Breast epithelium (tissue), 4 donors: ENCODE measurements around the gene MANEA. TPM values are rescaled to one million over a fixed set of nuclear protein-coding genes. Genes with fewer than 3 reads are reported as not detected.

Experiments used
- DNase-seq, 2 donors: peaks; one replicate each; pipeline ENCODE4 v3.0.0-alpha.2; 2019; ENCODE audit warnings: low spot score in 2 of 2
- H3K27ac ChIP-seq, 2 donors: fragments of 200-600 bp; sonication (generic) in 1 of 2; one replicate each; pipeline ENCODE4 v1.5.1; 2016 to 2019; ENCODE audit warnings: mild to moderate bottlenecking in 1 of 2
- H3K27me3 ChIP-seq, 2 donors: fragments of 200-600 bp; sonication (generic) in 1 of 2; one replicate each; pipeline versions ENCODE4 v1.5.1 to v1.6.0; 2017 to 2019; ENCODE audit warnings: control low read depth in 1 of 2, mild to moderate bottlenecking in 1 of 2
- H3K36me3 ChIP-seq: fragments of 200-600 bp; one replicate; pipeline ENCODE4 v1.5.1; 2019
- H3K4me1 ChIP-seq, 2 donors: fragments of 200-600 bp; sonication (generic); one replicate each; pipeline ENCODE4 v1.5.1; 2016 to 2019; ENCODE audit warnings: control low read depth in 1 of 2
- H3K4me3 ChIP-seq, 3 donors: fragments of 200-600 bp; sonication (generic); 1 replicate in 2 of 3; 2 replicates in 1 of 3; pipeline ENCODE4 v1.5.1; 2016 to 2019; ENCODE audit warnings: mild to moderate bottlenecking in 3 of 3, moderate library complexity in 2 of 3
- H3K9me3 ChIP-seq, 2 donors: fragments of 200-600 bp; sonication (generic) in 1 of 2; one replicate each; pipeline ENCODE4 v1.5.1; 2016 to 2019; ENCODE audit warnings: control low read depth in 1 of 2
- POLR2A ChIP-seq: fragments of 450-650 bp; IDR thresholded peaks from one replicate; pipeline ENCODE4 v1.6.1; 2016; ENCODE audit warnings: antibody characterized with exemption, mild to moderate bottlenecking, moderate library complexity
- POLR2AphosphoS5 ChIP-seq, 3 donors: sonication (generic); formaldehyde crosslinking; IDR thresholded peaks; one replicate each; pipeline ENCODE4 v1.6.1; 2017; ENCODE audit warnings: antibody characterized with exemption in 3 of 3
- intact Hi-C: fragments of 100-400 bp; cut with DNase I; formaldehyde crosslinking; loops from one replicate; pipeline ENCODE4 v1.15.1; 2023; ENCODE audit warnings: low total_unique reads
- total RNA-seq, 3 donors: library from RNA; depleted of rRNA; stranded (reverse); fragments of >200 nt; gene quantifications; one replicate each; pipeline ENCODE4 v1.1.0, GENCODE V29; 2016
- TF ChIP-seq, protein P1 (sequence below), 3 donors: fragments of 450-650 bp; IDR thresholded peaks; one replicate each; pipeline ENCODE4 v1.5.1; 2016 to 2017; ENCODE audit warnings: antibody characterized with exemption in 3 of 3, mild to moderate bottlenecking in 3 of 3, moderate library complexity in 3 of 3

MANEA gene
- total RNA-seq, 3 donors from 2014 or later = 12.1 to 21.8 (median 14.7) TPM

DNA sequence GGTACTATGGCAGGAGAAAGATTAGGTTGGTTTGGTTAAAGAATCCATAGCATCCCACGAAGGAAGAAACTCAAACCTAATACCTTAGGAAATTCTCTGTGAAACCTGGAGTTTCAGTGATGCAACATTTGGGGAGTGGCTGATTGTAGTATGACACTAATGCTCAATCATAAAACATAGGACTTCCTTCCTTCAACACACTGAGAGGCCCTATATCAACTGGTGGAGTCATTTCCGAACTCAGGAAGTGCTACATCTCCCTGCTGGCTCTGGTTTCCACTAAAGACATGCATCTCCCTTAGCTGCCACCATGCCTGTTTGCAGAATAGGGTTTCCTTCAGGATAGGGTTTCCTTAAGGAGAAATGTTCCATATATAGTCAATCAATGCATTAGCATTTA, 5.2 kb upstream of the MANEA start:
- Histone ChIP-seq H3K9me3 (no peaks in the 10 kb centered on the region), H3K27ac (no peak overlapping the region), H3K4me1 (peaks cover 0 to 11% of the 10 kb centered on the region in 2 donors), H3K4me3 (no peak overlapping the region), H3K36me3 (no peaks in the 10 kb centered on the region), H3K27me3 (no peaks in the 10 kb centered on the region)
- TF ChIP-seq, protein P1, sequence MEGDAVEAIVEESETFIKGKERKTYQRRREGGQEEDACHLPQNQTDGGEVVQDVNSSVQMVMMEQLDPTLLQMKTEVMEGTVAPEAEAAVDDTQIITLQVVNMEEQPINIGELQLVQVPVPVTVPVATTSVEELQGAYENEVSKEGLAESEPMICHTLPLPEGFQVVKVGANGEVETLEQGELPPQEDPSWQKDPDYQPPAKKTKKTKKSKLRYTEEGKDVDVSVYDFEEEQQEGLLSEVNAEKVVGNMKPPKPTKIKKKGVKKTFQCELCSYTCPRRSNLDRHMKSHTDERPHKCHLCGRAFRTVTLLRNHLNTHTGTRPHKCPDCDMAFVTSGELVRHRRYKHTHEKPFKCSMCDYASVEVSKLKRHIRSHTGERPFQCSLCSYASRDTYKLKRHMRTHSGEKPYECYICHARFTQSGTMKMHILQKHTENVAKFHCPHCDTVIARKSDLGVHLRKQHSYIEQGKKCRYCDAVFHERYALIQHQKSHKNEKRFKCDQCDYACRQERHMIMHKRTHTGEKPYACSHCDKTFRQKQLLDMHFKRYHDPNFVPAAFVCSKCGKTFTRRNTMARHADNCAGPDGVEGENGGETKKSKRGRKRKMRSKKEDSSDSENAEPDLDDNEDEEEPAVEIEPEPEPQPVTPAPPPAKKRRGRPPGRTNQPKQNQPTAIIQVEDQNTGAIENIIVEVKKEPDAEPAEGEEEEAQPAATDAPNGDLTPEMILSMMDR (IDR thresholded peaks at IDR 0.05) = no peak
- TF ChIP-seq POLR2A = no peak
- no peak for TF ChIP-seq POLR2AphosphoS5 (IDR thresholded peaks at IDR 0.05)
- intact Hi-C loops = no loop called here
- no peak for DNase-seq

DNA sequence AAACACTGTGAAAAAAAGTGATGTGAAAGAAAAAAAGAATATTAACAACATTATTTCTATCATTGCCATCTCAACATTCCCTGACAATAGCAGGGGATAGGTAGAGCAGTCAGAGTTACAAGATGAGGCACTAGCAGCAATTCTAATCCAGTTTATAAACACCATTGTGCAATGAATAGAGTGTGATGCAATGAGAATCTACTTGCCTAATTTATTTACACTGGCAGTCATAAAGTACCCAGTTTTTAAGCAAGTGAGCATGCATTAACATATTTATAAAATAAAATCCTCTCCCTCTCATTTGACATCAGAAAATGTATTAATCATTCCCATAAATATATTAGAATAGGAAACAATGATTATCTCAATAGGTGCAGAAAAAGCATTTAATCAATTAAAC, 2.5 kb upstream of the MANEA start:
- no peaks in the 10 kb centered on the region for H3K27me3 ChIP-seq
- peaks cover 0 to 11% of the 10 kb centered on the region in 2 donors for H3K4me1 ChIP-seq
- no peak overlapping the region for H3K27ac ChIP-seq
- H3K9me3 ChIP-seq = no peaks in the 10 kb centered on the region
- no peak for DNase-seq
- intact Hi-C loops = no loop called here
- peak overlapping the region in 1 of 3 donors; percentile 32 for H3K4me3 ChIP-seq
- TF ChIP-seq POLR2AphosphoS5 (IDR thresholded peaks at IDR 0.05) = no peak
- TF ChIP-seq POLR2A = no peak
- TF ChIP-seq, protein P1 (IDR thresholded peaks at IDR 0.05) = no peak
- no peaks in the 10 kb centered on the region for H3K36me3 ChIP-seq

DNA sequence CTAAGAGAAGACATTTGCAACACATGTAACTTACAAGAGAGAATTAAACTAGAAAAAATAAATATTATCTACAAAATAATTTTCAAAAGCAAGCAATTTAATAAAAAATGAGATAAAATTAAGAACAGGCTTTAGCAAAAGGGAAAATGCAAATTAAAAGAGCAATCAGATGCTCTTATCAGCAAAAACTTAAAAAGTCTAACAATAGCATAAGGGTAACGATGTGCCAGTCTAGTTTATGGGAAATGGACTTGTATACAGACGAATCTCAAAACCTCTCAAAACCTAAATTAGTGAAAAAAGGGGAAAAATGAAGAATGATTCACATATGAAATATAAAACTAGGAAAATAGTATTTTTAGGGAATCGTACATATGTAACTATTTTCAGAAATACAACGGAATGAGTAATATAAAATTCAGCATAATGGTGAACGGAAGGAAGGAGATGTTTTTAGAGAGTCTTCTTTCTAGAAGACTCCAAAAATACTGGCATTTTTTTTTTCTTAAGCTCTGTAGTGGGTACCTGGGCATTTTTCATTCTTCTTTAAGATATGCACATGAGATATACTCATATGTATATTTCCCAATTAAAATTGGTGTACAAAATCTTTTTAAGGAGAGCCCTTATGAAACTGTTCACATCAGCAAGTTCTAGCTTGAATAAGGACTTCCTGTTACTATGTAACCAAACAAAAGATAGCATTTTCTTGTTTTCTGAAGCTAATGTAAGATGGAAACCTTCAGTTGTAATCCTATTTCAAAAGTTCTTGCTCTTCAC, 927 bp upstream of the MANEA start:
- TF ChIP-seq POLR2AphosphoS5 (IDR thresholded peaks at IDR 0.05) (no peak), POLR2A (no peak)
- TF ChIP-seq, protein P1 (IDR thresholded peaks at IDR 0.05) = no peak
- peak overlapping the region; percentile 65 to 84 (median 81) for H3K4me3 ChIP-seq
- H3K4me1 ChIP-seq = peaks cover 0 to 11% of the 10 kb centered on the region in 2 donors
- peak overlapping the region; percentile 94 to 95 for H3K27ac ChIP-seq
- H3K27me3 ChIP-seq = no peaks in the 10 kb centered on the region
- H3K36me3 ChIP-seq = no peaks in the 10 kb centered on the region
- intact Hi-C loops = no loop called here
- no peak for DNase-seq
- no peaks in the 10 kb centered on the region for H3K9me3 ChIP-seq

DNA sequence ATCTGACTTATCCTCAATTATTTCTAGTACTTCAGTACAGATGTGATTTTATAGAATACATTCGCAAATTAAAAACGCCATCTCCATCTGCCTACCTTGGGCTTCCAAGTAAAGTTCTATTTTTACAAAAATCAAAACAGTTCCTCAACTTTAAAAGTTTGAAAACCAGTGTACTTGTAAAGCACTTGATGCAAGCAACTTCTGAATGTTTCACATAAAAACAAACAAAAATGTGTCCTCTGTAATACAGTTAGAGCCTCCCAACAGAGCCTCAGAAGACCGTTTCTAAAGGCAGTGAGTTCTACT, 384 bp upstream of the MANEA start:
- TF ChIP-seq, protein P1 (IDR thresholded peaks at IDR 0.05) = no peak
- TF ChIP-seq POLR2AphosphoS5 (IDR thresholded peaks at IDR 0.05) (no peak), POLR2A (no peak)
- H3K9me3 ChIP-seq = no peaks in the 10 kb centered on the region
- H3K4me3 ChIP-seq = peak overlapping the region; percentile 65 to 84 (median 81)
- intact Hi-C loops = no loop called here
- H3K27me3 ChIP-seq = no peaks in the 10 kb centered on the region
- H3K36me3 ChIP-seq = no peaks in the 10 kb centered on the region
- peak overlapping the region; percentile 94 to 95 for H3K27ac ChIP-seq
- H3K4me1 ChIP-seq = peaks cover 0 to 11% of the 10 kb centered on the region in 2 donors
- DNase-seq = no peak

DNA sequence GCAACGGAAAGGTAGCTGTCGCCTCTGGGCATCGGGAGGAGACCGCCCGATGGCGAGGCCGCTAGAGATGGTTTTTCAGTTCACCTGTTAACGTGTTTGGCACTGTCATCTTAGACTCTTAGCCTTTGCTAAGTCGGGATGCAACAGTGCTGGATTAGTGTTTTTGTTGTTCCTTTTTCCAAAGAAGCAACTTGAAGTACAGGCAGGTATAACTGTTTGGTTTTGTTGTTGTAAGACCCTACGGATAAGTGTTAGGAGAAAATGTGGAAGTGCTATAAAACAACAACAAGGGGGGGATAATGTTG, 723 bp downstream of the MANEA start:
- Histone ChIP-seq H3K27me3 (no peaks in the 10 kb centered on the region), H3K9me3 (no peaks in the 10 kb centered on the region), H3K4me1 (peaks cover 0 to 11% of the 10 kb centered on the region in 2 donors), H3K36me3 (no peaks in the 10 kb centered on the region), H3K27ac (peak overlapping the region; percentile 94 to 95), H3K4me3 (peak overlapping the region; percentile 65 to 84 (median 81))
- DNase-seq = no peak
- intact Hi-C loops = no loop called here
- TF ChIP-seq POLR2A (no peak), POLR2AphosphoS5 (IDR thresholded peaks at IDR 0.05) (no peak)
- TF ChIP-seq, protein P1 (IDR thresholded peaks at IDR 0.05) = no peak
